Uterus (tissue), 4 donors: ENCODE results near the gene KCNK18. TPM values are rescaled to one million over a fixed set of nuclear protein-coding genes. Genes with fewer than 3 reads are reported as not detected.

ENCODE experiments used
- DNase-seq, 2 donors: peaks; one replicate each; pipeline ENCODE4 v3.0.0-alpha.2; 2019 to 2020
- H3K27ac ChIP-seq, 2 donors: fragments of 200-600 bp; sonication (generic); 1 replicate in 1 of 2; 2 replicates in 1 of 2; pipeline ENCODE4 v1.5.1; 2016 to 2018
- H3K27me3 ChIP-seq, 2 donors: fragments of 200-600 bp; sonication (generic); one replicate each; pipeline ENCODE4 v1.5.1; 2018 to 2019; ENCODE audit warnings: control low read depth in 1 of 2
- H3K36me3 ChIP-seq, 2 donors: fragments of 200-600 bp; sonication (generic); one replicate each; pipeline ENCODE4 v1.5.1; 2019; ENCODE audit warnings: control low read depth in 1 of 2
- H3K4me1 ChIP-seq, 2 donors: fragments of 200-600 bp; sonication (generic); one replicate each; pipeline ENCODE4 v1.5.1; 2018 to 2019; ENCODE audit warnings: control low read depth in 1 of 2
- H3K4me3 ChIP-seq, 2 donors: fragments of 200-600 bp; sonication (generic); 1 replicate in 1 of 2; 2 replicates in 1 of 2; pipeline ENCODE4 v1.5.1; 2018 to 2019; ENCODE audit warnings: mild to moderate bottlenecking in 1 of 2
- H3K9me3 ChIP-seq, 2 donors: fragments of 200-600 bp; sonication (generic); one replicate each; pipeline ENCODE4 v1.5.1; 2019; ENCODE audit warnings: control low read depth in 1 of 2
- POLR2A ChIP-seq, 2 donors: fragments of 450-650 bp; IDR thresholded peaks; one replicate each; pipeline ENCODE4 v1.6.1; 2016; ENCODE audit warnings: antibody characterized with exemption in 2 of 2, mild to moderate bottlenecking in 1 of 2, moderate library complexity in 1 of 2
- intact Hi-C: fragments of 100-400 bp; cut with DNase I; formaldehyde crosslinking; loops from one replicate; pipeline ENCODE4 v1.15.1; 2023; ENCODE audit warnings: low total_unique reads
- total RNA-seq, 4 donors: library from RNA; depleted of rRNA in 3 of 4; stranded (reverse); fragments of >200 nt in 3 of 4; gene quantifications; one replicate each; pipeline versions ENCODE4 v1.1.0 to v1.2.4, GENCODE V29; 2014 to 2023
- TF ChIP-seq, protein P1 (sequence below), 4 experiments: fragments of 200-600 bp in 2 of 4; fragments of 450-650 bp in 2 of 4; sonication (generic) in 2 of 4; IDR thresholded peaks; one replicate each; pipeline ENCODE4 v1.5.1; 2016 to 2019; ENCODE audit warnings: antibody characterized with exemption in 4 of 4, mild to moderate bottlenecking in 2 of 4, moderate library complexity in 1 of 4
- donor health status: DM: yes; HTN: yes; CAD: no.

KCNK18 gene
- total RNA-seq, 4 donors from 2014 or later = not detected

DNA sequence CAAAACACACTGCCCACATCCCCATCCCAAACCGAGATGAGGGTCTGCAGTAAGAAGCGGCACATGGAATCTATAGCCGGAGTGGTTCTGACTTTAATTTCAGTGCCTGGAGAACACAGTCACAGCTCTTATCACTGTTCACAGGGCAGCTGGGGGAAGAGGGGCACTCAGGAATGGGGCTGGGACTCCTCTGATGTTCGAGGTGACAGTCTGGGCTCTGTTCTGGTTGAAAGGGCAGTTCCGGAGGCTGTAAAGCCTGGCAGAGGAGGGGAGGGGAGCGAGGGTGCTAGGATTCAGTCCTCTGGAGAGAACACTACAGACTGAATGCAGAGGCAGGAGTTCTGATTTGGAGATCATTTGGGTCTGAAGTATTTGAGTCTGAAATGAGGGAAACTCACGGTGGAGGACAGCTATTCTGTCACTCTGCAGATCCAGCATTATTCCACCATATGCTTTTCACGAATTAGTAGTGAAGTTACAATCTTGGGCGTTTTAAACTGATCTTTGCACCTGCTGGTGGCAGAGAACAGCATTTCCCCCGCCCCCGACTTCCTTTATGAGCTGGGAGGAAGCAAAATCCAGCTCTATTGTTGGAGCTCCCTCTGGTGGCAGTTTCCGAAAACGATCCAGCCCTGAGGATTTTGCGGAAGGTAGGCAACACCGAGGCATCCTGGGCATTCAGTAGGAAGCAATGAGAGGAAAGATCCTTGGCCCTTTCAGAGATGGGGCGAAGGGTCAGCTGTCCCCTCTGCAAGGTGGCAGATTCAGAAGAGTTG is 22.7 kb upstream of the KCNK18 start:
- TF ChIP-seq, protein P1, sequence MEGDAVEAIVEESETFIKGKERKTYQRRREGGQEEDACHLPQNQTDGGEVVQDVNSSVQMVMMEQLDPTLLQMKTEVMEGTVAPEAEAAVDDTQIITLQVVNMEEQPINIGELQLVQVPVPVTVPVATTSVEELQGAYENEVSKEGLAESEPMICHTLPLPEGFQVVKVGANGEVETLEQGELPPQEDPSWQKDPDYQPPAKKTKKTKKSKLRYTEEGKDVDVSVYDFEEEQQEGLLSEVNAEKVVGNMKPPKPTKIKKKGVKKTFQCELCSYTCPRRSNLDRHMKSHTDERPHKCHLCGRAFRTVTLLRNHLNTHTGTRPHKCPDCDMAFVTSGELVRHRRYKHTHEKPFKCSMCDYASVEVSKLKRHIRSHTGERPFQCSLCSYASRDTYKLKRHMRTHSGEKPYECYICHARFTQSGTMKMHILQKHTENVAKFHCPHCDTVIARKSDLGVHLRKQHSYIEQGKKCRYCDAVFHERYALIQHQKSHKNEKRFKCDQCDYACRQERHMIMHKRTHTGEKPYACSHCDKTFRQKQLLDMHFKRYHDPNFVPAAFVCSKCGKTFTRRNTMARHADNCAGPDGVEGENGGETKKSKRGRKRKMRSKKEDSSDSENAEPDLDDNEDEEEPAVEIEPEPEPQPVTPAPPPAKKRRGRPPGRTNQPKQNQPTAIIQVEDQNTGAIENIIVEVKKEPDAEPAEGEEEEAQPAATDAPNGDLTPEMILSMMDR (IDR thresholded peaks at IDR 0.05) = peak; percentile 63 to 78 (median 72)
- TF ChIP-seq POLR2A (IDR thresholded peaks at IDR 0.05) = no peak
- H3K4me3 ChIP-seq = peak overlapping the region; percentile 26 to 38
- intact Hi-C loops = loop anchor here (10.0 kb wide), 2 partner anchors 380 to 490 kb away; no protein-coding TSS in a partner anchor
- no peak overlapping the region for H3K27ac ChIP-seq
- no peaks in the 10 kb centered on the region for H3K36me3 ChIP-seq
- H3K4me1 ChIP-seq = no peaks in the 10 kb centered on the region
- peaks cover 0 to 27% of the 10 kb centered on the region in 2 donors for H3K27me3 ChIP-seq
- peak; percentile 57 to 66 for DNase-seq
- H3K9me3 ChIP-seq = no peaks in the 10 kb centered on the region

DNA sequence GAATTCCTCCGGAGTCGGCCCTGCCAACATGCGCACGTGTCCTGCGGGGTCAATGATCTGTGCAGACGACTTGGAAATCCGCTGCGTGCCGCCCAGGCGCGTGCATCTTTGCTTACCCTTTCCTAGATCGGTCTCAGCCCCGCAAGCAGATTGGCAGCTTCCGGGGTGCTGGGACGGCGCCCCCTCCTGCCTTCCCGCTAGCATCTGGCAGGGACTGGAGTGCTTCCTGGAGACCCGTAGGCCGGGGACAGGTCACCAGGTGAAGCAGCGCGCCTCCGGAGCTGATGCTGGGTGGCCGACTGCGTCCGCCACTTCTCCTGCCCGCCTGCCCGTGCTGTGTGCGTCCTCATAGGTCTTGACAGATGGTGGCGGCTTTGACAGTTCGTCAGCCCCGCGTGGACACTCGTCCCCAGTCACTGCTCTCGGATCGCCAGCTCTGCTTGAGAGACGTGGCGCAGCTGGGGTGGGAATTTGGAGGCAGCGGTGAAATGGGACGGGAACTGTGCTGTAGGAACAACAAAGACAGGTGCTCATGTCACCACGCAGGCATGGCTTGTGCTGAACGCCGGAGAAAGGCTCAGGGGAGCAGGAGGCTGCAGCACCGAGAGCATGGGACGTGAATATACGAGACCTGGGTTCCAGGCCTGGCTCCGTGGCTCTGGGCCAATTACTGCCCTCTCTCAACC is 21.9 kb upstream of the KCNK18 start:
- Histone ChIP-seq H3K27me3 (peaks cover 0 to 24% of the 10 kb centered on the region in 2 donors), H3K27ac (no peak overlapping the region), H3K4me1 (no peaks in the 10 kb centered on the region), H3K36me3 (no peaks in the 10 kb centered on the region), H3K4me3 (peak overlapping the region; percentile 26 to 38), H3K9me3 (no peaks in the 10 kb centered on the region)
- no peak for TF ChIP-seq POLR2A (IDR thresholded peaks at IDR 0.05)
- TF ChIP-seq, protein P1 (IDR thresholded peaks at IDR 0.05) = no peak
- DNase-seq = no peak
- intact Hi-C loops = loop anchor here (10.0 kb wide), 2 partner anchors 381 to 491 kb away; no protein-coding TSS in a partner anchor

DNA sequence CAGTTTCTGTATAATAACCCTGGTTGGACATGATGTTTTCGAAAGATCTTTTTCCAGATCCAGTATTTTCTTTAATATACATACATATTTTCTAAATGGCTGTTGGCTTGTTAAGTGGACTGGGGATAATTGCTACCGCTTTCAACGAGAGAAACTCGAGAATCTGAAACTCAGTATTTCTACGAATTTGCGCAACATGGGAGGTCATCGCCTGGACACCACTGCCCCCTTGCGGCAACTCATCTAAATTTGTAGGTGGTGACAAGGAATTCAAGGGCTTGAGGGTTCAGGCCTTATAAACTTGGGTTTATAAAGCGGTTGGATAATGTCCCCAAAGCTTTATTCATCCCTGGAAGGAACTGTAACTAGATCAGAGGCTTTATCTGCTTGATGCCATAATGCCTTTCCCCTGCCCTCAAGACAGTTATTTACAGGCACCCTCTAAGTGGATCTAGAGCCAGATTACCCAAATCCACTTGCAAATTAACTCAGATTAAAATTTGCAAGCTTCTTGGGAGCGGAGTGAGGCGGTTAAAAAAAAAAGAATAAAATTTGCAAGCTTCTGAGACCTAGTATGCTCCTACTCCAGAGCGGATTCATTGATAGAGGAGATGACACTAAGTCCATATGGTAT is 21.3 kb upstream of the KCNK18 start:
- Histone ChIP-seq H3K27ac (no peak overlapping the region), H3K9me3 (no peaks in the 10 kb centered on the region), H3K36me3 (no peaks in the 10 kb centered on the region), H3K4me3 (peak overlapping the region; percentile 26 to 38), H3K27me3 (peaks cover 0 to 19% of the 10 kb centered on the region in 2 donors), H3K4me1 (no peaks in the 10 kb centered on the region)
- intact Hi-C loops = loop anchor here (10.0 kb wide), 2 partner anchors 381 to 491 kb away; no protein-coding TSS in a partner anchor
- DNase-seq = peak; percentile 72 to 73
- TF ChIP-seq, protein P1 (IDR thresholded peaks at IDR 0.05) = peak; percentile 60 to 74 (median 68)
- TF ChIP-seq POLR2A (IDR thresholded peaks at IDR 0.05) = no peak

DNA sequence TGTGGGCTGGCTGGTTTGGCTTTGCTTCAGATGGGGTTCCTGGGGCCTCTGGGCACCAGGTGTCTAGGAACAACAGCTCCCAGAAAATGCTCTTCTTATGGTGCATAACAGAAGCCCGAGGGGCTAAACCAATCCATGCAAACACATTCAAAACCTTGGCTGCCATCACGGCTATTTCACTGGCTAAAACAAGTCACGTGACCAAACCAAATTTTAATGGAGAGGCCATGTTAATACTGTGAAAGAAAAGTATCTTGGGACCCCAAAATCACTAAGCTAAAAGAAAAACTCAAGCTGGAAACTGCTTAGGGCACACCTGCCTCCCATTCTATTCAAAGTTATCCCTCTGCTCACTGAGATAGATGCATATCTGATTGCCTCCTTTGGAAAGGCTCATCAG is 19.1 kb upstream of the KCNK18 start:
- H3K27me3 ChIP-seq = no peaks in the 10 kb centered on the region
- intact Hi-C loops = loop anchor here (10.0 kb wide), 2 partner anchors 383 to 493 kb away; no protein-coding TSS in a partner anchor
- no peak overlapping the region for H3K4me3 ChIP-seq
- H3K27ac ChIP-seq = no peak overlapping the region
- TF ChIP-seq, protein P1 (IDR thresholded peaks at IDR 0.05) = no peak
- no peak for TF ChIP-seq POLR2A (IDR thresholded peaks at IDR 0.05)
- H3K9me3 ChIP-seq = no peaks in the 10 kb centered on the region
- no peak for DNase-seq
- no peaks in the 10 kb centered on the region for H3K36me3 ChIP-seq
- H3K4me1 ChIP-seq = no peaks in the 10 kb centered on the region
